Brain microvascular endothelial cell (primary cell): ENCODE measurements around the gene RNF38.

ENCODE experiments used
- DNase-seq: peaks from one replicate; pipeline ENCODE4 v3.0.0-alpha.2; 2020
- H3K27ac ChIP-seq: fragments of 250-450 bp; sonication (Bioruptor Pico); 2 replicates; pipeline ENCODE4 v1.5.1; 2020; ENCODE audit warnings: mild to moderate bottlenecking, moderate library complexity
- H3K27me3 ChIP-seq: fragments of 250-450 bp; sonication (Bioruptor Pico); replicated peaks from 2 replicates; pipeline ENCODE4 v1.5.1; 2020; ENCODE audit warnings: mild to moderate bottlenecking
- H3K36me3 ChIP-seq: fragments of 250-450 bp; sonication (Bioruptor Pico); replicated peaks from 2 replicates; pipeline ENCODE4 v1.5.1; 2020; ENCODE audit warnings: mild to moderate bottlenecking
- H3K4me3 ChIP-seq: 2 replicates; pipeline ENCODE4 v1.5.1; 2011; ENCODE audit warnings: low read depth, mild to moderate bottlenecking, control low read depth, low read length, moderate library complexity
- CTCF ChIP-seq: IDR thresholded peaks from 2 replicates; pipeline ENCODE4 v1.5.1; 2011; ENCODE audit warnings: low read depth, mild to moderate bottlenecking, moderate library complexity, low read length, control low read depth, inconsistent platforms; ENCODE audit errors: missing control alignments
- in situ Hi-C: cut with HindIII; loops from 2 replicates; pipeline ENCODE4 v1.10.0; 2017; ENCODE audit warnings: low sequenced_read_pairs, low pct_ligation_motif_present

RNF38 gene

GRCh38 chr9:36401897-36402480 lies 1.9 kb upstream of the RNF38 start:
- H3K4me3 ChIP-seq = no peak overlapping the region
- in situ Hi-C loops = no loop called here

GRCh38 chr9:36401164-36401740 lies 1.2 kb upstream of the RNF38 start:
- Histone ChIP-seq H3K36me3 (no peaks in the 10 kb centered on the region), H3K27me3 (no peaks in the 10 kb centered on the region), H3K27ac (peak overlapping the region; percentile 93), H3K4me3 (peak overlapping the region; percentile 71)
- DNase-seq = peak; percentile 43
- in situ Hi-C loops = no loop called here
- no peak for TF ChIP-seq CTCF

More at GRCh38 chr9:36401897-36402480, 1.9 kb upstream of the RNF38 start:
- Histone ChIP-seq H3K27me3 (no peaks in the 10 kb centered on the region), H3K27ac (no peak overlapping the region), H3K36me3 (no peaks in the 10 kb centered on the region)
- no peak for DNase-seq
- TF ChIP-seq CTCF = no peak

GRCh38 chr9:36400332-36401163 lies 479 bp upstream of the RNF38 start:
- in situ Hi-C loops = no loop called here
- DNase-seq = peak; percentile 65
- no peak for TF ChIP-seq CTCF

GRCh38 chr9:36398745-36399144 lies 1.3 kb downstream of the RNF38 start:
- in situ Hi-C loops = no loop called here
- peaks cover 3% of the 10 kb centered on the region for H3K36me3 ChIP-seq
- TF ChIP-seq CTCF = no peak
- H3K4me3 ChIP-seq = no peak overlapping the region
- H3K27ac ChIP-seq = peak overlapping the region; percentile 36
- DNase-seq = peak; percentile 78
- H3K27me3 ChIP-seq = no peaks in the 10 kb centered on the region

More at GRCh38 chr9:36400332-36401163, 479 bp upstream of the RNF38 start:
- Histone ChIP-seq H3K27me3 (no peaks in the 10 kb centered on the region), H3K4me3 (peak overlapping the region; percentile 71), H3K27ac (peak overlapping the region; percentile 93), H3K36me3 (peaks cover 3% of the 10 kb centered on the region)

- no peak for DNase-seq
- no peak for TF ChIP-seq CTCF
- peaks cover 3% of the 10 kb centered on the region for H3K36me3 ChIP-seq
- in situ Hi-C loops = no loop called here
- no peaks in the 10 kb centered on the region for H3K27me3 ChIP-seq
- no peak overlapping the region for H3K27ac ChIP-seq
- H3K4me3 ChIP-seq = no peak overlapping the region
Observed at GRCh38 chr9:36396985-36397384, 3.1 kb downstream of the RNF38 start.
